22Rv1 (cell line): ENCODE results near the gene ASB9.

Experiments
- ZFX ChIP-seq: fragments of 450-650 bp; IDR thresholded peaks from 2 replicates; pipeline ENCODE4 v1.6.1; 2017; ENCODE audit warnings: antibody characterized with exemption, borderline replicate concordance
- TF ChIP-seq, protein P1 (sequence below): fragments of 450-650 bp; IDR thresholded peaks from 2 replicates; pipeline ENCODE4 v1.5.1; 2017; ENCODE audit warnings: mild to moderate bottlenecking

DNA sequence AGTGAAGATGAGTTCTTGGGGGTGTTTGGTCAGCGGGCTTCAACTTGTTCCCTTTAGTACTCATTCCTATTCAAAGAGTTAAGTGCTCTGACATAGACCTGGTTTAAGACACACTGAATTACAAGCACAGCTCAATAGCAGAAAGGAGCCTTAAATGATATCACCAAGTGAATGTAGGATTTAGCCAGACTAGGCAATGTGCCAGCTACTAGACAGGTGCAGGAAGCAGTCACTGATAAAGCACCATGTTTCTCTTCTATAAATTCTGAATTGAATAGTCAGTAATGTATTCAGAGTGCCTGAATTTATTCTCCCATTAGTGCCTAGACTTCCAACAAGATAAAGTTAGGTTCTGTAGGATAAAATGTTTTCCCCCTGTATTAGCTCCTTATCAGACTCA, 63.6 kb downstream of the ASB9 start:
- TF ChIP-seq, protein P1, sequence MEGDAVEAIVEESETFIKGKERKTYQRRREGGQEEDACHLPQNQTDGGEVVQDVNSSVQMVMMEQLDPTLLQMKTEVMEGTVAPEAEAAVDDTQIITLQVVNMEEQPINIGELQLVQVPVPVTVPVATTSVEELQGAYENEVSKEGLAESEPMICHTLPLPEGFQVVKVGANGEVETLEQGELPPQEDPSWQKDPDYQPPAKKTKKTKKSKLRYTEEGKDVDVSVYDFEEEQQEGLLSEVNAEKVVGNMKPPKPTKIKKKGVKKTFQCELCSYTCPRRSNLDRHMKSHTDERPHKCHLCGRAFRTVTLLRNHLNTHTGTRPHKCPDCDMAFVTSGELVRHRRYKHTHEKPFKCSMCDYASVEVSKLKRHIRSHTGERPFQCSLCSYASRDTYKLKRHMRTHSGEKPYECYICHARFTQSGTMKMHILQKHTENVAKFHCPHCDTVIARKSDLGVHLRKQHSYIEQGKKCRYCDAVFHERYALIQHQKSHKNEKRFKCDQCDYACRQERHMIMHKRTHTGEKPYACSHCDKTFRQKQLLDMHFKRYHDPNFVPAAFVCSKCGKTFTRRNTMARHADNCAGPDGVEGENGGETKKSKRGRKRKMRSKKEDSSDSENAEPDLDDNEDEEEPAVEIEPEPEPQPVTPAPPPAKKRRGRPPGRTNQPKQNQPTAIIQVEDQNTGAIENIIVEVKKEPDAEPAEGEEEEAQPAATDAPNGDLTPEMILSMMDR: no peak
- no peak for TF ChIP-seq ZFX
